GM13977 (cell line): ENCODE measurements around the gene MARK2.

Source experiments
- DNase-seq: peaks from one replicate; pipeline ENCODE4 v3.0.0; 2012; ENCODE audit warnings: low spot score
- in situ Hi-C: fragments of 300-500 bp; cut with MboI; formaldehyde crosslinking; loops from one replicate; pipeline ENCODE4 v1.12.0; 2022; ENCODE audit warnings: low sequenced_read_pairs, low pct_unique_long_range_greater_than_20kb, mixed read lengths, inconsistent platforms; ENCODE audit not compliant: unreplicated experiment
- TF ChIP-seq, protein P1 (sequence below): IDR thresholded peaks from 2 replicates; pipeline ENCODE4 v1.5.1; 2012; ENCODE audit warnings: mild to moderate bottlenecking, control low read depth; ENCODE audit not compliant: insufficient read depth; ENCODE audit errors: extremely low read depth, missing control alignments

MARK2 gene

DNA sequence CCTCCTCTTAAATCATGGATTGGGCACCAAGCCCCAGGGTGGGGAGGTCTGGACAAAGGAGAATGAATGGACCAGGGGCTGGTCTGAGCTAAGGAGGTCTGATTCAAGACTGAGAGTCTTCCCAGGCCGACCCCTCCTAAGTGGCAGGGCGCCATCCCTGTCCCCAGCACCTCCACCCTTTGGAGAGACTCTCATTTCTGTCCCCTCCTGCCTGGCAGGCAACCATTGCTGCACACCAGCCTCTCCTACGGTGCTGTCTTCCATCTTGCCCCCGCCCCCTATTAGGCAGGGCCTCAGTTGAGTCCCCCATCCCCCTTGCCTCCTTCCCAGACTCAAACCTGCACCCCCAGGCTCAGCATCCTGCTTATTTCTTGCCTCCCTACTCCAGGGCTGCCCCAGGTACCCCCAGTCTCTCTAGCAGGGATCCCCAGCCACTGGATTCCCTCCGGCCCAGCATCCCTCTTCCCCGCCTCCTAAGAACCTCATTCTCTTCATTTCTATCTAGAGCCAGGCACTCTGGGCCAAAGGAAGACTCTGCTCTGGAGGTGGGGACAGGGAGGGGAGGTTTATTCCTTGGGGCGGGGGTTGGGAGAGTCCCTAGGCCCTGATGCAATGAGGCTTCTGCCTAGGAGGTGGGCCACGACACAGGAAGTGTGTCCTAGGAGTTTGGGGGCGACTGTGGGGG is 79.7 kb downstream of the MARK2 start:
- in situ Hi-C loops: no loop called here
- DNase-seq: no peak

DNA sequence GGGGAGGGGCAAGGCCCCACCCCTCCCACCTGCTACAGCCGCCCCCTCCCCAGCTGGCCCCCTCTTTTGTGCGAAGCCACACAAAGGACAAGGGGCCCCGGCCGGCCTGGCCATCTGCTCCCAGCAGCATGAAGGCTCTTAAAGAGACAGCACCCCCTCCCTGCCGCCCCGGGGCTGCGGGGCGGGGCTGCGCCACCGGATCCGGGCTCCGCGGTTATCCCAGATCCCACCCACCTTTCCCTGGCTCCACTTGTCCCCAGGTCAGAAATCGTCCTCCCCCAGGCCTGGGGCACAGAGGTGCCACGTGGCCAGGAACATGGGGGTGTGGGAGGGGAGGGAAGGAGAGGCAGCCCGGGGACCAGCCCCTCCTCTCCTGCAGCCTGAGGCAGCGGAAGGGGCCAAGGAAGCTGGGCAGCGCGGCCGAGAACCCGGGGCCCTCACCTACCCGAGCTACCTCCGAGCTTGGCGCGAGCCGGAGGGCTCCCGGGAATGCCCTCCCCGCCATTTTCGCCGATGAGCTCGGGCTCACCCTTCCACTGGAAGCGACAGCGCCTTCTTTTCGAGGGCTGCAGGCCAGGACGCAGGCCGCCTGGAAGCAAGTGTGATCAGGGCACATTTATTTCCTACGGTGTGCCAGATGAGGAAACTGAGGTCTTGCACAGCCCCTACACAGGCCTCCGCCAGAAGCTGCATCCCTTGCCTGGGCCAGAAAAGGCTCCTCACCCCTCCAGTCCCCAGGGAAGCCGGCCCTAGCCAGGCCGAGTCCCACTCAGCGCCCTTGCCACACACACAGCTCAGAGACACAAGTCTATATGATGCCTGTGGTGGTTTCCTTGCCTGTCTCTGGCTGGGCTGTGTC is 80.6 kb downstream of the MARK2 start:
- TF ChIP-seq, protein P1, sequence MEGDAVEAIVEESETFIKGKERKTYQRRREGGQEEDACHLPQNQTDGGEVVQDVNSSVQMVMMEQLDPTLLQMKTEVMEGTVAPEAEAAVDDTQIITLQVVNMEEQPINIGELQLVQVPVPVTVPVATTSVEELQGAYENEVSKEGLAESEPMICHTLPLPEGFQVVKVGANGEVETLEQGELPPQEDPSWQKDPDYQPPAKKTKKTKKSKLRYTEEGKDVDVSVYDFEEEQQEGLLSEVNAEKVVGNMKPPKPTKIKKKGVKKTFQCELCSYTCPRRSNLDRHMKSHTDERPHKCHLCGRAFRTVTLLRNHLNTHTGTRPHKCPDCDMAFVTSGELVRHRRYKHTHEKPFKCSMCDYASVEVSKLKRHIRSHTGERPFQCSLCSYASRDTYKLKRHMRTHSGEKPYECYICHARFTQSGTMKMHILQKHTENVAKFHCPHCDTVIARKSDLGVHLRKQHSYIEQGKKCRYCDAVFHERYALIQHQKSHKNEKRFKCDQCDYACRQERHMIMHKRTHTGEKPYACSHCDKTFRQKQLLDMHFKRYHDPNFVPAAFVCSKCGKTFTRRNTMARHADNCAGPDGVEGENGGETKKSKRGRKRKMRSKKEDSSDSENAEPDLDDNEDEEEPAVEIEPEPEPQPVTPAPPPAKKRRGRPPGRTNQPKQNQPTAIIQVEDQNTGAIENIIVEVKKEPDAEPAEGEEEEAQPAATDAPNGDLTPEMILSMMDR: no peak
- no peak for DNase-seq
- in situ Hi-C loops: no loop called here

More for the DNA sequence above, 79.7 kb downstream of the MARK2 start:
- TF ChIP-seq, protein P1: no peak

DNA sequence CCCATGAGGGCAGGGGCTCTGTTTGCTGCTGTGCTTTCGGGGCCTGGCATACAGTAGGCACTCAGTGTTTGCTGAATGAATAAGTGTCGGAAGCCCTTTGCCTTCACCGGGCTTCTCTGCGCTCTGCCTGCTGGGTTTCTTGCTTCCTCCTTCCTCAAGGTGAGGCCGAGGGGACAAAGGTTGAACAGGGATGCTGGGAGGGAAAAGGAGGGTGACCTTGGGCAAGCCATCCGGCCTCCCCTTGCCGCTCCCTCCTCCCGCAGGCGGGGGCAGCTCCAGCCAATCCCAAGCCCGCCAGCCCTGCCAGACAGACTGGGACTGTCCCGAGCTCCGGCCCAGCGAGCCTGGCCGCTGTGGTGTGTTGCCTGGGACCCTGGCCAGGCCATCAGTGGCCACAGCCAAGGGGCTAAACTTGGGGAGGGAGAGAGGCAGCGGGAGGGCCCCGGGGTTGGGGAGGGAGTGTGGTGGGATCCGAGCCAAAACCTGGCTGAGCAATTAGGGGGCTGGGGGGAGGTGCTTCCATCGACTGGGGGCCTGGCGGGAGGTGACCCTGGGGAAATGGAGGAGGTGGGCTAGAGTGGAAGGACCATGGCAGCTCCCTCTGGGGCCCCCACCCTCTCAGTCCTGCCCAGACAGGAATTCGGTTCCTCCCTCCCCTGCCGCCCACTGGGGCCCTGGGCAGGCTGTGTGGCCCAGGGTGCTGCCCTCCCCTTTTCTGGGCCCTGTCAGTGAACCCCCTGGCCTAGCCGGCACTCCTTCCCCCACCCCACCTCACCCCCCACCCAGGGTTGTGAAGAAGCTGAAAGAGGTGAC is 81.4 kb downstream of the MARK2 start:
- TF ChIP-seq, protein P1: no peak
- in situ Hi-C loops: no loop called here
- DNase-seq: no peak

DNA sequence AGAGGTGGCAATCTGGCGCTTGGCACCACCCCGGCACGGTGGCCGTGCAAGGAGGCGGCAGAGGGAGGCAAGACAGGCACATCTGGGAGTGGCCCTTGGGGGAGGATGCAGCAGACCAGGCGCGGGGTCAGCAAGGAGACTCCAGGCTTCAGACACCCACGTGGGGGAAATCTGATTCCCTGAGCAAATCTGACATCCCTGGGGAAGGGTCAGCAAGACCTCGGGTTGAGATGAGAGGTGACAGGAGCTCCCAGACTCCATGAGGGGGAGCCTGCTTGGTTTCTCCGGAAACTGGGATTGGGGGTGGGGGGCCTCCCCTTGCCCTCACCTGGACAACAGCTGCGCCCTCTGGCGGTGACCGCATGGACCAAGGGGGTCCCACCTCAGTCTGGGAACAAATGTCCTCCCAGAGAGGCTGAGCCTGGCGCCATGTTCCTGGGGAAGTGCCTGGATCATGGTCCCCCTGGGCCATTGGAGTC is 82.1 kb downstream of the MARK2 start:
- TF ChIP-seq, protein P1: peak; percentile 67
- in situ Hi-C loops: no loop called here
- DNase-seq: peak; percentile 69

DNA sequence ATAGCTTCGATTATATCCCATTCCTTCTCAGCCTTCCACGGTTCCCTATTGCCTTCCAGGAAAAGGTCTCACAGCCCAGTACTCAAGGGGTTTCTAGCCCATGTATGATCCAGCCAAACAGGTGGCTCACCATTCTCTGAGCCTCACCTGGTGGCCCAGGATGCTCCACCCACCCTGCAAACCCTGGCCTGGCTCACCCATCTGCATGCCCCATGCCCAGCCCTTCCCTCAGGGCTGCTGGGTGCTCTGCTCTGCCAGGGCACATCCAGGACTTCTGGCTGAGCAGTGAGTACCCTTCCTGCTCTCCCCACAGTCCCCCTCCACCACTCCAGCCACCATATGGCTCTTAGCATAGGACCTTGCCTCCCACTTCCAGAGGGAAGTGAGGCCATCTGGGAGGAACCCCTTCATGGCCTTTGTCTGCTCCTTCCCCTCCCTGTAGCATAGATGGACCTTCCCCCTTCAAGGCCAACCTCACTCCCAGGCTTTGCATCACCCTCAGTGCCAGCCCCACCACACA is 83.8 kb downstream of the MARK2 start:
- in situ Hi-C loops: no loop called here
- TF ChIP-seq, protein P1: no peak
- no peak for DNase-seq

DNA sequence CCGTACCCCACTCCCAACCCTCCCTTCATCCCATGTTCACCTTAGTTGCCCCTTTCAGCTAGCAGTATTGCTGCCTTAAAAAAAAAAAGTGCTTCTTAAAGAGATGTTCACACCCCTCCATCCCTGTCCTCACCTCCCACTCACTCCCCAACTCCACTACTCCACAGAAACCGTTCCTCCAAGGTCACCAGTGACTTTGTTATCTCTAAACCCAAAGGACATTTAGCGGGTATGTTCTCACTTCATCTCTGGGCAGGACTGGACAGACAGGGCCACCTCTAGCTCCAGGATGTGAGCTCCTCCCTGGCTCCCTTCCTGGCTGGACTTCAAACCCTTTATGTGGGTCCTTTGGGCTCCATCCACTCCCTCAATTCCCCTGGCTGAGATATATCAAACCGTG is 84.4 kb downstream of the MARK2 start:
- in situ Hi-C loops: no loop called here
- DNase-seq: no peak
- TF ChIP-seq, protein P1: no peak
